HPDE6-E6E7 (cell line): Measurements from ENCODE around the gene JCAD.
"Not testable (repeated sequence)": the region's sequence is repeated elsewhere in the genome, so short reads cannot be mapped to it uniquely, and the experiment has no call there.

Experiments
- DNase-seq: peaks from one replicate; pipeline ENCODE4 v3.0.0; 2011; ENCODE audit warnings: missing footprints; ENCODE audit errors: extremely low spot score

The JCAD gene

GRCh38 chr10:30025428-30025827, 34.0 kb downstream of the JCAD start:
- DNase-seq, result not testable (repeated sequence)

GRCh38 chr10:30022590-30022989, 36.8 kb downstream of the JCAD start:
- DNase-seq, result no peak

- DNase-seq, result no peak
These were observed 39.9 kb downstream of the JCAD start for GRCh38 chr10:30019468-30019867.

GRCh38 chr10:30018496-30018895, 40.9 kb downstream of the JCAD start:
- no peak for DNase-seq

- no peak for DNase-seq
These were observed 41.4 kb downstream of the JCAD start for GRCh38 chr10:30017966-30018365.

GRCh38 chr10:30017556-30017955, 41.8 kb downstream of the JCAD start:
- DNase-seq, result no peak

GRCh38 chr10:30014511-30014910, 44.9 kb downstream of the JCAD start:
- no peak for DNase-seq

- no peak for DNase-seq
These were observed 45.6 kb downstream of the JCAD start for GRCh38 chr10:30013757-30014156.

GRCh38 chr10:30011956-30012647, 47.3 kb downstream of the JCAD start:
- DNase-seq, result no peak

GRCh38 chr10:30011396-30011795, 48.0 kb downstream of the JCAD start:
- DNase-seq, result no peak

GRCh38 chr10:30007406-30007805, 52.0 kb downstream of the JCAD start:
- no peak for DNase-seq

- DNase-seq, result no peak
These were observed 53.0 kb downstream of the JCAD start for GRCh38 chr10:30006410-30006809.

- not testable (repeated sequence) for DNase-seq
These were observed 54.3 kb downstream of the JCAD start for GRCh38 chr10:30005116-30005515.

- peak; percentile 48 for DNase-seq
These were observed 56.7 kb downstream of the JCAD start for GRCh38 chr10:30002426-30003266.

GRCh38 chr10:30000802-30001571, 58.4 kb downstream of the JCAD start:
- no peak for DNase-seq

GRCh38 chr10:29998142-29998808, 61.1 kb downstream of the JCAD start:
- peak; percentile 33 for DNase-seq

GRCh38 chr10:29994811-29995210, 64.6 kb downstream of the JCAD start:
- no peak for DNase-seq

- DNase-seq, result no peak
These were observed 66.0 kb downstream of the JCAD start for GRCh38 chr10:29993319-29993915.

GRCh38 chr10:29992914-29993313, 66.5 kb downstream of the JCAD start:
- DNase-seq, result no peak

GRCh38 chr10:29991382-29991781, 68.0 kb downstream of the JCAD start:
- no peak for DNase-seq

- DNase-seq, result no peak
These were observed 71.9 kb downstream of the JCAD start for GRCh38 chr10:29987471-29987870.
